K562 (cell line): ENCODE results near the gene PPP1R36. TPM values are rescaled to one million over a fixed set of nuclear protein-coding genes. Genes with fewer than 3 reads are reported as not detected.

Experiments used
- ATAC-seq: fragments of 200-7000 bp; cut with Tn5 transposase; 3 replicates; pipeline ENCODE4 v1.9.1; 2020; ENCODE audit warnings: moderate library complexity
- BruUV-seq: library from RNA; stranded (reverse); fragments of 400-500 nt; replicated peaks from 2 replicates; lab custom pipeline; 2021; lab: Mats Ljungman, UMichigan
- CTCF ChIA-PET: fragments of 300-600 bp; formaldehyde crosslinking; extraction: SDS; loops from one replicate; lab custom pipeline; 2021; ENCODE audit warnings: low intra/inter-chr PET ratio; lab: Yijun Ruan, JAX
- POLR2A ChIA-PET: fragments of 300-600, 350-650 bp; sonication (Branson Sonifier 250); formaldehyde crosslinking; extraction: SDS; loops from one replicate; lab custom pipeline; 2021; ENCODE audit warnings: antibody characterized with exemption, inconsistent platforms; lab: Yijun Ruan, JAX
- DNase-seq, 4 experiments: peaks; one replicate each; pipeline versions ENCODE4 v3.0.0 to v3.0.0-alpha.2; 2011 to 2018; ENCODE audit warnings: low spot score in 3 of 4, mixed read lengths in 3 of 4; ENCODE audit errors: extremely low read depth in 1 of 4
- FAIRE-seq: peaks from 2 replicates; lab custom pipeline; 2011; peaks lifted over from hg19 to GRCh38; lab: Jason Lieb, UNC
- H2AFZ ChIP-seq: 2 replicates; pipeline ENCODE4 v1.6.0; 2011; ENCODE audit warnings: low read depth, low read length, control low read depth, inconsistent platforms
- H3K27ac ChIP-seq: fragments of 200-600 bp; 3 replicates; pipeline ENCODE4 v1.8.0; 2011; ENCODE audit warnings: low read depth, mild to moderate bottlenecking, control low read depth, inconsistent platforms, low read length, moderate library complexity, mixed read lengths; ENCODE audit errors: extremely low read depth
- H3K27me3 ChIP-seq, 2 experiments: fragments of 300-600 bp in 1 of 2; 2 replicates in 1 of 2; 3 replicates in 1 of 2; pipeline versions ENCODE4 v1.6.0 to v1.8.0; 2011; ENCODE audit warnings: inconsistent platforms in 2 of 2, low read length in 2 of 2, mild to moderate bottlenecking in 1 of 2, mixed read lengths in 1 of 2, moderate library complexity in 1 of 2; ENCODE audit not compliant: control insufficient read depth in 2 of 2, insufficient read depth in 2 of 2
- H3K36me3 ChIP-seq: fragments of 300-600 bp; 3 replicates; pipeline ENCODE4 v1.8.0; 2011; ENCODE audit warnings: mild to moderate bottlenecking, low read length, inconsistent platforms; ENCODE audit not compliant: control insufficient read depth, insufficient read depth
- H3K4me1 ChIP-seq, 2 experiments: fragments of 200-600 bp in 1 of 2; replicated peaks in 1 of 2; 2 replicates in 1 of 2; 3 replicates in 1 of 2; pipeline versions ENCODE4 v1.5.1 to v1.8.0; 2011; ENCODE audit warnings: inconsistent platforms in 2 of 2, low read length in 2 of 2, mild to moderate bottlenecking in 1 of 2, mixed read lengths in 1 of 2, moderate library complexity in 1 of 2; ENCODE audit not compliant: control insufficient read depth in 2 of 2, insufficient read depth in 2 of 2
- H3K4me2 ChIP-seq: 2 replicates; pipeline ENCODE4 v1.6.1; 2011; ENCODE audit warnings: low read length, control low read depth, inconsistent platforms, mixed read lengths; ENCODE audit not compliant: insufficient read depth
- H3K4me3 ChIP-seq: fragments of 200-600 bp; sonication (generic), shearing (Covaris generic); 2 replicates; pipeline ENCODE4 v1.5.1; 2016; ENCODE audit warnings: control low read depth, inconsistent platforms
- H3K79me2 ChIP-seq: fragments of 200-600 bp; 3 replicates; pipeline ENCODE4 v1.8.0; 2011; ENCODE audit warnings: low read length, inconsistent platforms; ENCODE audit not compliant: control insufficient read depth, insufficient read depth
- H3K9ac ChIP-seq, 2 experiments: 2 replicates each; pipeline versions ENCODE4 v1.6.0 to v1.6.1; 2011; ENCODE audit warnings: low read depth in 2 of 2, low read length in 2 of 2, control low read depth in 1 of 2, inconsistent platforms in 1 of 2, mild to moderate bottlenecking in 1 of 2, mixed read lengths in 1 of 2; ENCODE audit not compliant: insufficient read depth in 1 of 2
- H3K9me1 ChIP-seq: one replicate; pipeline ENCODE4 v1.6.0; 2011; ENCODE audit warnings: inconsistent platforms, mild to moderate bottlenecking, low read length, moderate library complexity; ENCODE audit not compliant: control insufficient read depth, insufficient read depth
- H3K9me3 ChIP-seq: replicated peaks from 2 replicates; pipeline ENCODE4 v1.5.1; 2011; ENCODE audit warnings: low read depth, low read length, inconsistent platforms; ENCODE audit not compliant: control insufficient read depth, insufficient read depth
- H4K20me1 ChIP-seq: replicated peaks from 2 replicates; pipeline ENCODE4 v1.6.1; 2011; ENCODE audit warnings: low read length, inconsistent platforms, mixed read lengths; ENCODE audit not compliant: control insufficient read depth, insufficient read depth
- BRD9 ChIP-seq: fragments of 450-650 bp; IDR thresholded peaks from 2 replicates; pipeline ENCODE4 v1.6.1; 2018; ENCODE audit warnings: low read depth; ENCODE audit not compliant: partially characterized antibody
- ETV6 ChIP-seq, 3 experiments: fragments of 150-350 bp in 1 of 3; sonication (generic) in 1 of 3; formaldehyde crosslinking in 1 of 3; IDR thresholded peaks; 2 replicates each; pipeline versions ENCODE4 v1.6.1 to v1.8.0; 2014 to 2022; ENCODE audit warnings: borderline replicate concordance in 2 of 3, low read depth in 2 of 3, antibody characterized with exemption in 1 of 3, low read length in 1 of 3, mild to moderate bottlenecking in 1 of 3, missing genetic modification reagents in 1 of 3
- FOXP1 ChIP-seq: sonication (generic); formaldehyde crosslinking; IDR thresholded peaks from 2 replicates; pipeline ENCODE4 v1.8.0; 2022; ENCODE audit warnings: mild to moderate bottlenecking, missing genetic modification reagents
- FUS ChIP-seq: fragments of 200-400 bp; formaldehyde crosslinking; optimal IDR thresholded peaks from 2 replicates; pipeline ENCODE3; 2017; ENCODE audit warnings: low read depth, low read length
- HCFC1 ChIP-seq: IDR thresholded peaks from 2 replicates; pipeline ENCODE4 v1.6.1; 2012; ENCODE audit warnings: low read depth, low read length, improper control_type of control experiment
- HINFP ChIP-seq: fragments of 450-650 bp; conservative IDR thresholded peaks from 2 replicates; pipeline ENCODE4 v1.6.1; 2016; ENCODE audit warnings: missing genetic modification characterization, low read depth, mild to moderate bottlenecking, control low read depth, missing compliant biosample characterization
- IRF2 ChIP-seq: sonication (generic); formaldehyde crosslinking; IDR thresholded peaks from 2 replicates; pipeline ENCODE4 v1.8.1; 2022; ENCODE audit warnings: mild to moderate bottlenecking, missing genetic modification reagents
- MXD1 ChIP-seq: fragments of 250-450 bp; sonication (Bioruptor Pico); IDR thresholded peaks from 2 replicates; pipeline ENCODE4 v1.8.0; 2021; ENCODE audit warnings: borderline replicate concordance, mild to moderate bottlenecking, moderate library complexity; ENCODE audit not compliant: poor library complexity, severe bottlenecking
- RBM15 ChIP-seq: fragments of 200-400 bp; formaldehyde crosslinking; IDR thresholded peaks from 2 replicates; pipeline ENCODE4 v1.6.1; 2018; ENCODE audit warnings: mild to moderate bottlenecking, low read length, moderate library complexity; ENCODE audit not compliant: insufficient read depth
- SMARCC2 ChIP-seq: fragments of 450-650 bp; IDR thresholded peaks from 2 replicates; pipeline ENCODE4 v1.6.1; 2017; ENCODE audit warnings: antibody characterized with exemption, moderate library complexity, mild to moderate bottlenecking, low read depth
- TCF7 ChIP-seq: sonication (generic); IDR thresholded peaks from 2 replicates; pipeline ENCODE4 v1.6.1; 2016; ENCODE audit warnings: antibody characterized with exemption, borderline replicate concordance
- ZNF3 ChIP-seq: fragments of 250-450 bp; sonication (Bioruptor Pico); IDR thresholded peaks from 2 replicates; pipeline ENCODE4 v1.5.0; 2021; ENCODE audit warnings: mild to moderate bottlenecking, moderate library complexity
- ZNF395 ChIP-seq: fragments of 200-800 bp; sonication (Bioruptor generic); IDR thresholded peaks from 2 replicates; pipeline ENCODE4 v1.6.1; 2017; ENCODE audit warnings: missing genetic modification characterization, missing compliant biosample characterization
- ZNF398 ChIP-seq: fragments of 250-450 bp; sonication (Bioruptor Pico); IDR thresholded peaks from 2 replicates; pipeline ENCODE4 v1.8.0; 2021; ENCODE audit warnings: moderate library complexity, mild to moderate bottlenecking, inconsistent platforms
- ZNF507 ChIP-seq: conservative IDR thresholded peaks from 2 replicates; pipeline ENCODE4 v1.6.1; 2017; ENCODE audit warnings: missing genetic modification characterization, missing compliant biosample characterization
- ZNF511 ChIP-seq: sonication (generic); formaldehyde crosslinking; IDR thresholded peaks from 2 replicates; pipeline ENCODE4 v1.8.0; 2022; ENCODE audit warnings: mild to moderate bottlenecking, missing genetic modification reagents
- ZNF77 ChIP-seq: fragments of 250-450 bp; sonication (Bioruptor Pico); IDR thresholded peaks from 2 replicates; pipeline ENCODE4 v1.5.0; 2020
- WGBS: fragments of 100-300 bp; shearing (Covaris generic); methylation state at CpG from one replicate; pipeline ENCODE4 v1.1.6; 2016; ENCODE audit warnings: low coverage, mixed read lengths; ENCODE audit not compliant: insufficient coverage; ENCODE audit errors: missing lambda C conversion rate; 5-methylcytosine and 5-hydroxymethylcytosine counted together
- in situ Hi-C: fragments of 300-500 bp; cut with MboI; formaldehyde crosslinking; loops from 4 replicates; pipeline ENCODE4 v1.15.0; 2018; ENCODE audit warnings: inconsistent platforms, mixed read lengths
- intact Hi-C: fragments of 100-400 bp; cut with micrococcal nuclease; formaldehyde crosslinking; loops from 2 replicates; pipeline ENCODE4 v1.14.2; 2022
- polyA plus RNA-seq, 8 experiments: library from polyadenylated mRNA; depleted of rRNA in 4 of 8; stranded (reverse) in 5 of 8; unstranded in 3 of 8; fragments of >200 nt; fragmentation: Nextera tagmentation in 2 of 8; fragmentation: Illumina TruSeq in 1 of 8; extraction: Ambion mirVana in 2 of 8; extraction: Trizol in 1 of 8; gene quantifications; 2 replicates each; pipeline versions ENCODE4 v1.2.1 to v1.2.3, GENCODE V29; 2011 to 2014; ENCODE audit warnings: inconsistent platforms in 1 of 8, missing spikeins in 1 of 8
- total RNA-seq, 7 experiments: library from RNA; depleted of rRNA in 6 of 7; stranded (reverse); fragments of >200 nt in 6 of 7; fragmentation: Illumina TruSeq in 2 of 7; extraction: Trizol in 2 of 7; gene quantifications; 2 replicates each; pipeline versions ENCODE4 v1.2.1 to v1.2.3, GENCODE V29; 2011 to 2021; ENCODE audit warnings: low replicate concordance in 1 of 7

The PPP1R36 gene
- total and polyA plus RNA-seq, 9 of the 15 experiments (the other 6 are each of a cell fraction or from before 2014, with no cell fraction given), result 0.29 TPM; not detected in 8

GRCh38 chr14:64584190-64584589 is 34.4 kb downstream of the PPP1R36 start:
- no peaks in the 10 kb centered on the region for H3K9me3 ChIP-seq
- H3K4me1 ChIP-seq, result no peaks in the 10 kb centered on the region
- in situ Hi-C loops (no loop called here), intact Hi-C loops (no loop called here)
- H3K79me2 ChIP-seq, result no peaks in the 10 kb centered on the region
- no peak overlapping the region for H3K9ac ChIP-seq
- WGBS, result 38% methylated on average over 1 of the region's 1 CpG
- H3K36me3 ChIP-seq, result no peaks in the 10 kb centered on the region
- no peaks in the 10 kb centered on the region for H3K9me1 ChIP-seq
- CTCF ChIA-PET, result no interaction called here
- BruUV-seq, result no TSS peak
- H3K27me3 ChIP-seq, result peaks cover 8 to 9% of the 10 kb centered on the region in 2 experiments; a peak in 4 of 5 replicates
- POLR2A ChIA-PET, result no interaction called here
- DNase-seq (no peak), FAIRE-seq (no peak)
- no peak overlapping the region for H2AFZ ChIP-seq
- TF ChIP-seq ZNF507 (tag) (no peak), ZNF398 (CRISPR knock-in tag) (no peak), ETV6 (IDR thresholded peaks at IDR 0.05; ENCODE audit: borderline replicate concordance in 1 of 2, low read depth in 2 of 2, low read length in 1 of 2) (no peak), ETV6 (CRISPR knock-in tag; IDR thresholded peaks at IDR 0.05; ENCODE audit: borderline replicate concordance) (no peak), IRF2 (CRISPR knock-in tag) (no peak), HINFP (tag) (no peak), SMARCC2 (no peak), TCF7 (no peak), ZNF395 (CRISPR knock-in tag) (no peak), BRD9 (no peak), FOXP1 (CRISPR knock-in tag) (no peak), ZNF511 (CRISPR knock-in tag) (no peak), RBM15 (no peak), FUS (no peak), ZNF77 (CRISPR knock-in tag) (no peak), ZNF3 (no peak), MXD1 (CRISPR knock-in tag) (no peak), HCFC1 (no peak)
- TF ChIP-seq, all 486 proteins: peak for 0
- H3K4me3 ChIP-seq, result no peak overlapping the region
- no peak for ATAC-seq
- no peak overlapping the region for H3K4me2 ChIP-seq
- no peak overlapping the region for H3K27ac ChIP-seq
- no peaks in the 10 kb centered on the region for H4K20me1 ChIP-seq
